K562 (cell line): Measurements from ENCODE around the gene CAPN7. TPM values are rescaled to one million over a fixed set of nuclear protein-coding genes. Genes with fewer than 3 reads are reported as not detected.

Experiments
- ADNP ChIP-seq: fragments of 200-800 bp; sonication (Bioruptor generic); IDR thresholded peaks from 2 replicates; pipeline ENCODE4 v1.6.1; 2016; ENCODE audit warnings: missing genetic modification characterization, missing compliant biosample characterization
- AFF1 ChIP-seq, 2 experiments: fragments of 450-650 bp; IDR thresholded peaks; 2 replicates each; pipeline ENCODE4 v1.6.1; 2018; ENCODE audit warnings: mild to moderate bottlenecking in 2 of 2, low read depth in 1 of 2; ENCODE audit not compliant: partially characterized antibody in 2 of 2
- BRF2 ChIP-seq: IDR thresholded peaks from 3 replicates; pipeline ENCODE4 v1.6.1; 2011; ENCODE audit warnings: borderline replicate concordance, mild to moderate bottlenecking; ENCODE audit not compliant: insufficient read length, insufficient read depth
- CEBPB ChIP-seq: fragments of 450-650 bp; IDR thresholded peaks from 2 replicates; pipeline ENCODE4 v1.6.1; 2016; ENCODE audit warnings: missing genetic modification characterization, missing compliant biosample characterization
- CREB3L1 ChIP-seq: fragments of 450-650 bp; IDR thresholded peaks from 2 replicates; pipeline ENCODE4 v1.6.1; 2014; ENCODE audit warnings: low read depth, mild to moderate bottlenecking, moderate library complexity, borderline replicate concordance
- DMBX1 ChIP-seq: fragments of 250-450 bp; sonication (Bioruptor Pico); IDR thresholded peaks from 2 replicates; pipeline ENCODE4 v1.8.0; 2022; ENCODE audit warnings: inconsistent platforms, mild to moderate bottlenecking, moderate library complexity, borderline replicate concordance
- ELF4 ChIP-seq: fragments of 450-650 bp; formaldehyde crosslinking; IDR thresholded peaks from 2 replicates; pipeline ENCODE4 v1.4.0; 2022; ENCODE audit warnings: missing genetic modification characterization
- JUNB ChIP-seq: fragments of 450-650 bp; formaldehyde crosslinking; conservative IDR thresholded peaks from 2 replicates; pipeline ENCODE4 v1.4.0; 2020; ENCODE audit warnings: mild to moderate bottlenecking
- MAX ChIP-seq: sonication (generic); formaldehyde crosslinking; IDR thresholded peaks from 2 replicates; pipeline ENCODE4 v1.9.0; 2022; ENCODE audit warnings: mild to moderate bottlenecking, missing genetic modification reagents
- MLLT1 ChIP-seq, 2 experiments: fragments of 450-650 bp; IDR thresholded peaks; 2 replicates each; pipeline ENCODE4 v1.6.1; 2016
- NFATC3 ChIP-seq: fragments of 450-650 bp; IDR thresholded peaks from 2 replicates; pipeline ENCODE4 v1.6.1; 2017; ENCODE audit warnings: mild to moderate bottlenecking
- NFXL1 ChIP-seq: fragments of 450-650 bp; formaldehyde crosslinking; IDR thresholded peaks from 2 replicates; pipeline ENCODE4 v1.4.0; 2021; ENCODE audit warnings: mild to moderate bottlenecking
- PHF20 ChIP-seq: fragments of 450-650 bp; IDR thresholded peaks from 2 replicates; pipeline ENCODE4 v1.6.1; 2018; ENCODE audit not compliant: partially characterized antibody
- SOX6 ChIP-seq: fragments of 450-650 bp; IDR thresholded peaks from 2 replicates; pipeline ENCODE4 v1.6.1; 2014; ENCODE audit warnings: mild to moderate bottlenecking
- STAT5B ChIP-seq: fragments of 250-450 bp; sonication (Bioruptor Pico); IDR thresholded peaks from 2 replicates; pipeline ENCODE4 v1.8.0; 2021; ENCODE audit warnings: mild to moderate bottlenecking, inconsistent platforms
- TAF15 ChIP-seq: fragments of 200-400 bp; formaldehyde crosslinking; IDR thresholded peaks from 2 replicates; pipeline ENCODE4 v1.6.1; 2017; ENCODE audit warnings: mild to moderate bottlenecking, low read depth, low read length, moderate library complexity
- TFAM ChIP-seq: fragments of 250-450 bp; sonication (Bioruptor Pico); conservative IDR thresholded peaks from 2 replicates; pipeline ENCODE4 v1.5.0; 2021; ENCODE audit warnings: mild to moderate bottlenecking, moderate library complexity
- TRIM24 ChIP-seq, 2 experiments: fragments of 450-650 bp; IDR thresholded peaks; 2 replicates each; pipeline ENCODE4 v1.6.1; 2016
- XRCC4 ChIP-seq: IDR thresholded peaks from one replicate; pipeline ENCODE4 v1.6.1; 2011; ENCODE audit not compliant: insufficient read depth, insufficient read length; ENCODE audit errors: extremely low read depth
- ZNF41 ChIP-seq: fragments of 250-450 bp; sonication (Bioruptor Pico); conservative IDR thresholded peaks from 2 replicates; pipeline ENCODE4 v1.4.0; 2020; ENCODE audit warnings: mild to moderate bottlenecking
- ZNF445 ChIP-seq: fragments of 250-450 bp; sonication (Bioruptor Pico); IDR thresholded peaks from 2 replicates; pipeline ENCODE4 v1.4.0; 2020; ENCODE audit warnings: low read depth, mild to moderate bottlenecking, moderate library complexity
- polyA plus RNA-seq, 8 experiments: library from polyadenylated mRNA; depleted of rRNA in 4 of 8; stranded (reverse) in 5 of 8; unstranded in 3 of 8; fragments of >200 nt; fragmentation: Nextera tagmentation in 2 of 8; fragmentation: Illumina TruSeq in 1 of 8; extraction: Ambion mirVana in 2 of 8; extraction: Trizol in 1 of 8; gene quantifications; 2 replicates each; pipeline versions ENCODE4 v1.2.1 to v1.2.3, GENCODE V29; 2011 to 2014; ENCODE audit warnings: inconsistent platforms in 1 of 8, missing spikeins in 1 of 8
- total RNA-seq, 7 experiments: library from RNA; depleted of rRNA in 6 of 7; stranded (reverse); fragments of >200 nt in 6 of 7; fragmentation: Illumina TruSeq in 2 of 7; extraction: Trizol in 2 of 7; gene quantifications; 2 replicates each; pipeline versions ENCODE4 v1.2.1 to v1.2.3, GENCODE V29; 2011 to 2021; ENCODE audit warnings: low replicate concordance in 1 of 7

Gene CAPN7
- total and polyA plus RNA-seq, 9 of the 15 experiments (the other 6 are each of a cell fraction or from before 2014, with no cell fraction given), result 6.5 to 42.7 (median 32.7) TPM

GRCh38 chr3:15300323-15301078, 94.5 kb downstream of the CAPN7 start (continued):
- TF ChIP-seq AFF1 (IDR thresholded peaks at IDR 0.05; ENCODE audit: low read depth in 1 of 2, partially characterized antibody in 2 of 2) (no peak), NFXL1 (no peak), ZNF41 (no peak), STAT5B (CRISPR knock-in tag) (no peak), NFATC3 (no peak), CREB3L1 (no peak), MLLT1 (IDR thresholded peaks at IDR 0.05) (no peak), PHF20 (no peak), MAX (CRISPR knock-in tag) (peak; percentile 26; the same call in 1 of the 2 replicates), DMBX1 (CRISPR knock-in tag) (no peak), JUNB (CRISPR knock-in tag) (no peak), ADNP (tag) (no peak), TRIM24 (IDR thresholded peaks at IDR 0.05) (no peak), BRF2 (no peak), TAF15 (no peak), SOX6 (no peak), CEBPB (tag) (no peak), XRCC4 (no peak), ZNF445 (CRISPR knock-in tag) (no peak), TFAM (CRISPR knock-in tag) (no peak), ELF4 (no peak)
